OCI-LY3 (cell line): ENCODE data around the gene FBXO42.

Experiments
- EZH2phosphoT487 ChIP-seq: fragments of 200-600 bp; shearing (Covaris generic); IDR thresholded peaks from 2 replicates; pipeline ENCODE4 v1.6.1; 2018; ENCODE audit warnings: antibody characterized with exemption, mixed run types, low read depth
- TF ChIP-seq, protein P1 (sequence below): fragments of 200-600, 300-600 bp; sonication (generic); IDR thresholded peaks from 2 replicates; pipeline ENCODE4 v1.5.1; 2014; ENCODE audit warnings: antibody characterized with exemption, low read length, low read depth

DNA sequence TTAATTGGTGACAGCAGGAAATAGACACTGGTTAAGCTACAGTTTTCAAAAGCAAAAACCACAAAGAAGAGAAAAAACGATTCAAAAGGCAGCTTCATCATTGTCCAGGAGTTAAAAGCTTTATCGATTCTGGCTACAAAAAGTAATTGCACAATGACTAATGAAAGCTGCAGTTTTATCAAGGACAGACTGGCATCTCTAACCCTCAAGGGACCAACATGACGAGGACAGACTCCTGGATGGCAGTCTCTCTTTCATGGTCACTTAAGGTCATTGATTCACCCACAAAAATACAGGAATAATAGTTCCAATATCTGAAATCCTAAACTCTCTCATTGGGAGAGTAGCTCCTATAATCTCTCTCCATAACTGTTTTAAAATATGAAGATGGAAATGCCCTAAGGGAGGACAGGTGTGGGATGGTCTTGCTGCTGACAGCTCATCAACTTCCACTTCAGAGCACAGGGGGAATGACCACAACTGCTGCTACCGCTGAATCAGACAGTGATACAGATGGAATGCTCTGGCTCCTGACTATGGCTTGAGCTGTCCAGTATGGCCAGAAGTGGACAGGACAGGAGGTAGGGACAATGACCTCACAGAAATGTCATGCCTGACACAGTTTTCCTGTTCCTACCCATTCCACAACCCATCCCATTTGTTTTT lies 97.9 kb downstream of the FBXO42 start:
- TF ChIP-seq, protein P1, sequence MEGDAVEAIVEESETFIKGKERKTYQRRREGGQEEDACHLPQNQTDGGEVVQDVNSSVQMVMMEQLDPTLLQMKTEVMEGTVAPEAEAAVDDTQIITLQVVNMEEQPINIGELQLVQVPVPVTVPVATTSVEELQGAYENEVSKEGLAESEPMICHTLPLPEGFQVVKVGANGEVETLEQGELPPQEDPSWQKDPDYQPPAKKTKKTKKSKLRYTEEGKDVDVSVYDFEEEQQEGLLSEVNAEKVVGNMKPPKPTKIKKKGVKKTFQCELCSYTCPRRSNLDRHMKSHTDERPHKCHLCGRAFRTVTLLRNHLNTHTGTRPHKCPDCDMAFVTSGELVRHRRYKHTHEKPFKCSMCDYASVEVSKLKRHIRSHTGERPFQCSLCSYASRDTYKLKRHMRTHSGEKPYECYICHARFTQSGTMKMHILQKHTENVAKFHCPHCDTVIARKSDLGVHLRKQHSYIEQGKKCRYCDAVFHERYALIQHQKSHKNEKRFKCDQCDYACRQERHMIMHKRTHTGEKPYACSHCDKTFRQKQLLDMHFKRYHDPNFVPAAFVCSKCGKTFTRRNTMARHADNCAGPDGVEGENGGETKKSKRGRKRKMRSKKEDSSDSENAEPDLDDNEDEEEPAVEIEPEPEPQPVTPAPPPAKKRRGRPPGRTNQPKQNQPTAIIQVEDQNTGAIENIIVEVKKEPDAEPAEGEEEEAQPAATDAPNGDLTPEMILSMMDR = no peak
- no peak for TF ChIP-seq EZH2phosphoT487
